Measurements from ENCODE around the gene ATF6B.
"Not testable (repeated sequence)": the region's sequence is repeated elsewhere in the genome, so short reads cannot be mapped to it uniquely, and the experiment has no call there.

The ATF6B gene

DNA sequence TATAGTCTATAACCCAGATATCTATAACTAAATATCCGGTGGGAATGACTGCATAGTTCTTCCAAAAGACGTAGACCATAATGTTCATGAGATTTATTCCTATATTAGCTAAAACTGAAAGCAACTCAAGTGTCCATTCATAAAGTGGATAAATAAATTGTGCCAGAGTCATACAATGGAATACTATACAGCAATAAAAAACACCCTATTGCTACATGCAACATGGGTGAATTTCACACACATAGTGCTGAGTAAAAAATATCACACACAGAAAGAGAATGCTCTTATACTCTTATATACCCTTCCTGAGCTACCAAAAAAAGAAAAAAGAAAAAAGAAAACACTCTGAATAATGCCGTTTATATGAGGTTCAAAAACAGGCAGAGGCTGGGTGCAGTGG lies 25.8 kb downstream of the ATF6B start:
- no peak for DNase-seq

DNA sequence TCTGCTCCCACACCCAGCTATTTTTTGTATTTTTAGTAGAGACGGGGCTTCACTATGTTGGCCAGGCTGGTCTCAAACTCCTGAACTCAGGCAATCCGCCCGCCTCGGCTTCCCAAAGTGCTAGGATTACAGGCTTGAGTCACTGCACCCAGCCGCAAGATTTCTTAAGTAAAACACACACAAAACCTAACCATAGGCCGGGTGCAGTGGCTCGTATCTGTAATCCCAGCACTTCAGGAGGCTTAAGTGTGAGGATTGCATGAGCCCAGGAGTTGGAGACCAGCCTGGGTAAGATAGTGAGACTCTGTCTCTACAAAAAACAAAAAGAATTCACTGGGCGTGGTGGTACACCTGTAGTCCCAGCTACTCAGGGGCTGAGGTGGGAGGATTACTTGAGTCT lies 27.8 kb downstream of the ATF6B start:
- not testable (repeated sequence) for DNase-seq

DNA sequence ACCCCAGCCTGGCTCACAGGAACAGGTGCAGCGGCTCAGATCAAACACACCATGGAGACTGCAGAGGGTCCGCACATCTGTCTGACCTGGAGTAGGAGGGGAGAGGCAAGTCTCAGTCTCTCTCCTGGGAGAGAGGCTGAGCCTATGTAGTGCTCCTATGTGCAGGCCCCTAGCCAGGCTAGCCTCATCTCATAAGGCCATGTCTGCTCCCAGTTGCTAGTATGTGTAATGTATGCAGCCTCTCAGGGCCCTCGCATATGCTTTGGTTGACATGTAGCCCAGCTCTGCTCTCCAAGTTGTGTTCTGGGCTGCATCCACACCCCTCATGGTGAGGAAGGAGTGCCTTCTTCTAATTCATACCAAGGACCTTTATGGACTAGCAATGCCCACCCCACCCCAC lies 30.7 kb downstream of the ATF6B start:
- DNase-seq = no peak

DNA sequence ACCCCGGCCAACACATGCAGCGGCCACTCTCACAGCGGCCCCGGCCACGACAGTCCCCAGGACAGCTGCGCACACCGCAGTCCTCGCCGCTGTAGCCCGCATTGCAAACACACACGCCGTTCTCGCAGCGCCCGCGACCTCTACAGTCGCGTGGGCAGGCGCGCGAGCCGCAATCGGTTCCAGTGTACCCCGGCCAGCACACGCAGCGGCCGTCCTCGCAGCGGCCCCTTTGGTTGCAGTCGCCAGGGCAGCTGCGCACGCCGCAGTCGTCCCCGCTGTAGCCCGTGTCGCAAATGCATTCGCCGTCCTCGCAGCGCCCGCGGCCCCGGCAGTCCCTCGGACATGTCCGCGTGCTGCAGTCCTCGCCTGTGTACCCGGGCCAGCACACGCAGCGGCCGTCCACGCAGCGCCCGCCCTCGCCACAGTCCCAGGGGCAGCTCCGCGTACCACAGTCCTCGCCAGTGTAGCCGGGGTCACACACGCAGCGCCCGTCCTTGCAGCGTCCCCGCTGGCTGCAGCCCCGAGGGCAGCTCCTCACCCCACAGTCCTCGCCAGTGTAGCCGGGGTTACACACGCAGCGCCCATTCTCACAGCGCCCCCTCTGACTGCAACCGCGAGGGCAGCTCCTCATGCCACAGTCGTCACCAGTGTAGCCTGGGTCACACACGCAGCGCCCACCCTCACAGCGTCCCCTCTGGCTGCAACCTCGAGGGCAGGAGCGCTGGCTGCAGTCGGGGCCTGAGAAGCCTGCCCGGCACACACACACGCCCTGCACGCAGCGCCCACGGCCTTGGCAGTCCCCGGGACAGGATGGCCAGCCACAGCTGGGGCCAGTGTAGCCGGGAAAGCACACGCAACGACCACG lies 31.4 kb downstream of the ATF6B start:
- DNase-seq = no peak

DNA sequence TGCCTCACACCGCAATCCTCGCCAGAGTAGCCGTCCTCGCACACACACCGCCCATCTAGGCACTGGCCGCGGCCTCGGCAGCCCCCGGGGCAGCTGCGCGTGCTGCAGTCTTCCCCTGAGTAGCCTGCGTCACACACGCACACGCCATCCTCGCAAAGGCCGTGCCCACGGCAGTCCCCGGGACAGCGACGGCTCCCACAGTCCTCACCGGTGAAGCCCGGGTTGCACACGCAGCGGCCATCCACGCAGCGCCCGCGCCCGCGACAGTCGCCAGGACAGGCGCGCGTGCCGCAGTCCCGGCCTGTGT lies 32.0 kb downstream of the ATF6B start:
- DNase-seq = no peak

DNA sequence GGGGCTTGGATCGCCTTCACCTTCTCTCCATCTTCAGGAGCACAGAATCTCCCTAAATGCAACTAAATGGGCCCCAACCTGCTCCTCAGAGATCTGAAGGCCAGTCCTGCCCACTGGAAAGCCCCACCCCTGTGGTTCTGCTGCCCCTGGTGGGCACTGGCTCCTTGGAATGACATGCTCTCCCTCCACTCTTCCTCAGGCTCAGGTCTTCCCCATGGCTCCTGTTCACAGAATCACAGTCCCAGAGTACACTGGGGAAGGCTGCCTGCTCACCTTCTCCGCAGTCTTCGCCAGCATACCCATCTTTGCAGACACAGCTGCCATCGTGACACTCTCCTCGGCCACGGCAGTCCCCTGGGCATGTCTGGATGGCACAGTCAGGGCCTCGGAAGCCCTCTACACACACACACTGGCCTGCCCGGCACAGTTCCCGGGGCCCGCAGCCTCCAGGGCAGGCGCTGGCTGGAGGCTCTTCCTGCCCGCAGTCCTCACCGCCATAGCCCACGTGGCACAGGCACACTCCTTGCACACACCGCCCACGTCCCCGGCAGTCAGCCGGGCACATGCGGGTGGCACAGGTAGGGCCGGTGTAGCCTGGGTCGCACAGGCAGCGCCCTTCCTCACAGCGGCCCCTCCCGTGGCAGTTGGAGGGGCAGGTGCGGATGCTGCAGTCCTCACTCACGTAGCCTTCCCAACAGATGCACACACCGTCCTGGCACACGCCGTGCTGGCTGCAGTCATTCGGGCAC lies 32.5 kb downstream of the ATF6B start:
- no peak for DNase-seq

DNA sequence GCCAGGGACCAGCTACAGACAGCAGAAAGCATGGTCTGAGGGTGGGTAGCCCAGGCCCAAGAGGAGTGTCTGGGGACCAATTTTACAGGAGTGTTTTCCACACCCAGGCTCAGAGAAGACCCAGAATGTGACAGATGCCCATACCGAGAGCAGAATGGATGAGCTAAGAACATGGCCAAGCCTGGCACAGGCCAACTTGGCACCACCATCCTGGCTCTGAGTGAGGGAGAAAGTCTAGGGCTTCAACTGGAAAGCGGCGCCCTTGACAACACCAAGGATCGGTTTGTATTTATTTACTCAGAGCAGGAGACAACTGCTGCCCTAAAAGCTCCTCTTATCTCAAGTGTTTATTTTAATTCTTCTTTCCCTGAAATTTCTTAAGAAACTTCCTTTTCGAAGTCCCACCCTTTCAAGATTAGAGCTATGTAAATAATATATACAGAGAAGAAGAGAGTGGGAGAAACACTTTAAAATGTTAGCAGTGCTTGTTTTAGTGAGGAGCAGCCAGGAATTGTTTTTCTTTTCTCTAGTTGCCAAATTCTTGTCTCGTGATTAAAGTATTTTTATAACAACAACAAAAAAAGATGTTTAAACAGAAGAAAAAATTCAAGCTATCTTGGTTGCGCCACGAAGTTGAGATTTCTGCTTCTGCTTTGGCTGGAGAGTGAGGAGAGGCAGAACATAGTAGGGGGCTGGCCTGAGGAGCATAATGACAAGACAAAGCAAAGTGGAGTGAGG lies 35.1 kb downstream of the ATF6B start:
- DNase-seq = no peak

DNA sequence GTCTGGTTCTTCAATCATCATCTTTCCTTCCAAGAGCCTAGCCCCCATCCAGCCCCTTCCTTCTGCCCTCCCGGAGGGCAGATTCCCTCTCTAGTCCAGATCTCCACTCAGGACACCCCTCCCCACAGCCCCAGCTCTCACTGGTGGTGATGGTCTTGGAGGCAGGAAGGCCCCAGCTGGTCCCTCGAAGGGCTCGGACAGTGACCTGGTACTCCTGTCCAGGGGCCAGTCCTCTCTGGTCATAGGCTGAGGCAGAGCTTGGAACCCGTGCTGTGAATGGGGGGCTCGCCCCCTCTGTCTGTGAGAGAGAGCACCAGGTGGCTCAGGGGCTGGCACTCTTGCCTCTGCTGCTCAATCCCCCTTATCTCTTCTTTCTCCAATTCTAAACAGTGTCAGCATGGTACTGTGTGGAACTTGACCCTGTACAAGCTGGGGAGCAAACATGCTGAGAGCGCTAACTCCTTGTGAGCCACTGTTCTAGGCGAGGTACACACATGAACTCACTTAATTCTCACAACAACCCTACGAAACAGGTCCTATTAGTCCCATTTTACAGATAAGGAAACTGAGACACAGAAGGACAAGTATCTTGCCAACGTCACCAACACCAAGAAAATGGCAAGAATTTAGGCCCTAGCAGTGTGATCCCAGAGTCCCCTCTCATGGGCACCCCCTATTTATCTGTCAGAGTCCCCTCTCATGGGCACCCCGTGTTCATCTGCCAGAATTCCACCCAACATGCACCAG lies 38.8 kb downstream of the ATF6B start:
- DNase-seq = no peak

DNA sequence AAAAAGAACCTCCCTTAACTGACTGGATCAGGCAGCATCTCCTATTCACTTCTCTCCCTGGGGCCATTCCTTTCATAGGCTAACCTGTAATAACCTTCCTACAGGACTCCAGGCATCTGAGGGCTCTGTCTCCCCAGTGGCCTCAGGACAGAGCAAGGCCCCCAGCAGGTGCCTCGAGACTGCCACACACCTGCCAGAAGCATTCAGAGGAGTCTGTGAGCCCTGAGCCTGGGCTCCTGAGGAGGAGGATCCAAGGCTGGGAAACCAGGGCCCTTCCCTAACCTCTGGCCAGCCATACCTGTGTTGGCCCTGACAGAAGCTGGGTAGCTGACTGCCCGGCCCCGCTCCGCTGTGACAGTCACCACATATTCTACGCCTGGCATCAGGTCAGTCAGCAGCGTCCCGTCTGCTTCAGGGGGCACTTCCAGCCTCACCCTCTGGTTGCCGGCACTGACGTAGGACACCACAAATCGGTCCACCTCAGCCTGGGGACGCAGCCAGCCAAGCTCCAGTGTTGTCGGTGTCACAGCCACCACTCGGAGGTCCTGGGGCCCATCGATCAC lies 39.5 kb downstream of the ATF6B start:
- no peak for DNase-seq

DNA sequence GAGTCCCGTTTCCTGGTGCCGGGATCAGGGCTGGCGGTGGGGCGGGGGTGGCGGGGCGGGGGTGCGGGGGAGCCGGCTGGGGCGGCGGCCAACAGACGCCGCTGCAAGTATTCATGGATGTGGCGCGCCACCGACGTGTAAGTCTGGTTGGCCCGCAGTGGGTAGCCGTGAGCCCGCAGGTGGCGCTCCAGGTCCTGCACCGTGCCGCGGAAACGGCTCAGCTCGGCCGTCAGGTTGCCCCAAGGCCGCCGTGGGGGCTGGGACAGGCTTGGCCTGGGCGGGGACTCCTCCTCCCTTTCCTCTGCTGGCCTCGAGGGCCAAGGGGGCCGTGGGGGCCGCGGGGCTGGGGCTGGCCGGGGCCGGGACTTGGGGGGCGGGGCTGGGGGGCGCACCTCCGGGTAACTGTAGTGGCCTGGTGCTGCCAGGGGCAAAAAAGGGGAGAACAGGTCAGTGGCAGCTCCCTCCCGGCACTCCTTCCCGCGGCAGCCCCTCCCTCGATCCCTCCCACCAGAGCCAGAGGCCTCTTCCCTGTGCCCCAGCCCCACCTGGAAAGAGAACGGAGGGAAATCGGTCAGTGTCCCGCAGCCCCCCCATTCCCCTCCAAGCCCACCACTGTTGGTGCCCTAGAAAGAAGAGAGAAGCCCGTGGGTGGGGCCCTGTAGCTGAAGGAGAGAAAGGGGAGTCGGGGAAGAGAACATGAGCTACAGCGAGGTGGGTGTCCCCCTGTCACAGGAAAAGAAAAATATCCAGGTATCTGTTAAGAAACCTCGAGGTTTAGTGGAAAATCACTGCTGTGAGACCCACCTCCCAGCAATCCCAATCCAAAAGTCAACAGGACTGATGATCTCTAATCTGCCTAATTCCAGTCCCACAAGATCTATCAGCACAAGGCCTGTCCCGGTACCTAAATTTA lies 40.2 kb downstream of the ATF6B start:
- peak; percentile 9 to 23 for DNase-seq

DNA sequence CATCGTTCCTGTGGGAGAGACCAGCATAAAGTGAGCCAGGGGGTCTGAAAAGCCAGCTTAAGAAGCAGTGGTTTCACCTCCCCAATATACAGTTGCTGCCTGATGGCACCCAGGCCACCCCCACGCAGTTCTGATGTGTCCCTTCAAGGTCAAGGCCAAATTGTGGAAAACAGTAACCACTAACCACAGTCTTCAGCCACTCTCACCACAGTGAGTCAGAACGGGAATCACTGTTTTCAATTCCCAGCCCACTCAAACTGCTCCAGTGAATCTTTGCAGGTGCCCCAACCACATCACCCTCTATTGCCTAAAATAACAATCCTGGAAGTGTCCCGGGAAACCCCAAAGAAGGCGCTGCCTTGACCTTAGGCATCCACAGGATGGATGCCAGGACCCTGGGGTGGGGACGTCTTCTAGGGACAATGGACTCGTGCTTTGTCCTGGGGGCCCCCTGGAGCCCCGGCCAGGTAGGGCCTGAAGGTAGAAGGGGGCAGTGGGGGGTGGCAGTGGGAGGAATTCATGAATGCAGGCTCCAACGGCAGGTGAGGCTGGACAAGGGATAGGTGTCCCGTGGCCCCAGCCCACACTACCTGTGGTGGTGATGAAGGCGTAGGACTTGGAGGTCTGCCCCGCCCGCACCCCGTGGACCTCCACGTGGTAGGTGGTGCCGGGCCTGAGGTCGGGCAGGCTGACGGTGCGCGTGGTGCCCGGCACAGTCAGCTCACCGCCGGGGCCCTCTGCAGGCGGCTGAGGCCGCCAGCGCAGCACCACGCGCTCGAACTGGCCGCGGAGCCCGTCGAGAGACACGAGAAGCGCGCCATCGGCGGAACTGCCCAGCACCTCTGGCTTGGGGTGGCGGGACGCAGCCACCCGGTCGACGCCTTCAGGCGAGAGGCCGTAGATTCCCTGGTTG lies 41.1 kb downstream of the ATF6B start:
- DNase-seq = peak; percentile 29 to 62

DNA sequence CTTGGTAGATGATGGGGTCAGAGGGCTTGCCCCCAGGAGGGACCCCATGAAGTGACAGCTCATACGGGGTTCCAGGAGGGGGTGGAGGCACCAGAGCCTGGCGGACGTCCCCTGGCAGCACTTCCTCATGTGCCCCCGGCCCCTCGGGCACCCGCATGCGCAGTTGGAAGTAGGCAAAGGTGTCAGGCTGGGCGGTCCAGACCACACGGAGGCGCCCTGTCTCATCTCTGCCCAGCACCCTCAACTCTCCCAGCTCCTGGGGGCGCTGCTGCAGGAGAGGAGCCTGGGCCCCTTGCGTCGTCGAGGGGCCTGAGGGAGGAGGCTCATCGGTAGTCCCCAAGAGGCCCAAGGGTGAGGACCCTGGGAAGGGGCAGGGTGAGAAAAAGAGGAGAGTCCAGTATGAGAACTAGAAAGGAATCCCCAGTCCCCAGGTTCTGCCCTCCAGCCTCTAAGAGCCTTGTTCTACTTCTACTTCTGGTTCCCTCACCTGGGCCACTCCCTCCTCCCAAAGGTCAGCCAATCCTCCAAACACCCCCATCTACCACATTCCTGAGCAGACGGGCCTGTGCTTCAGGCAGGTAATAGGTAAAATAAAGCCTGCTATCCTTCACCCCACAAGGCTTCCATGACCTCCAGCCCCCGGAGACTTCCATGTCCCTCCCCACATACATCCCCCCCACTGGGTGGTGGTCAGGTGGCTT lies 42.1 kb downstream of the ATF6B start:
- no peak for DNase-seq

DNA sequence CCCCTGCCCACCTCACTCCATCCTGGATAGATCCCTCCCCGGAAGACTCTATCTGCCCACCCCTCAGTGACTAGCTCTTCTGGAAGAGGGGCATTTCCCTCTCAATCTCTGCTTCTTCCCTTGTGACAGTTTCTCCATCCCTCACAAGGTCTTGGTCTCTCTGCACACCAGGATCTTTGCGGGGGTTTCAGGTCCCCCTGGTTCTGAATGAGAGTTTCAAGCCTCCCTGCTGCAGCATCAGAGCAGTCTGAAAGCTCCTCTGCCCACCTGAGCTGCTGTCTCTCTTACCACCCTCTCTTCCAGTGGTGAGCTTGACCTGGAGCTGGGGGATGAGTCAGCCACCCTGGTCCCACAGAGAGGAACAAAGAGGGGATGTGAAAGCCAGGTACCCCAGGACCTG lies 43.3 kb downstream of the ATF6B start:
- DNase-seq = no peak

DNA sequence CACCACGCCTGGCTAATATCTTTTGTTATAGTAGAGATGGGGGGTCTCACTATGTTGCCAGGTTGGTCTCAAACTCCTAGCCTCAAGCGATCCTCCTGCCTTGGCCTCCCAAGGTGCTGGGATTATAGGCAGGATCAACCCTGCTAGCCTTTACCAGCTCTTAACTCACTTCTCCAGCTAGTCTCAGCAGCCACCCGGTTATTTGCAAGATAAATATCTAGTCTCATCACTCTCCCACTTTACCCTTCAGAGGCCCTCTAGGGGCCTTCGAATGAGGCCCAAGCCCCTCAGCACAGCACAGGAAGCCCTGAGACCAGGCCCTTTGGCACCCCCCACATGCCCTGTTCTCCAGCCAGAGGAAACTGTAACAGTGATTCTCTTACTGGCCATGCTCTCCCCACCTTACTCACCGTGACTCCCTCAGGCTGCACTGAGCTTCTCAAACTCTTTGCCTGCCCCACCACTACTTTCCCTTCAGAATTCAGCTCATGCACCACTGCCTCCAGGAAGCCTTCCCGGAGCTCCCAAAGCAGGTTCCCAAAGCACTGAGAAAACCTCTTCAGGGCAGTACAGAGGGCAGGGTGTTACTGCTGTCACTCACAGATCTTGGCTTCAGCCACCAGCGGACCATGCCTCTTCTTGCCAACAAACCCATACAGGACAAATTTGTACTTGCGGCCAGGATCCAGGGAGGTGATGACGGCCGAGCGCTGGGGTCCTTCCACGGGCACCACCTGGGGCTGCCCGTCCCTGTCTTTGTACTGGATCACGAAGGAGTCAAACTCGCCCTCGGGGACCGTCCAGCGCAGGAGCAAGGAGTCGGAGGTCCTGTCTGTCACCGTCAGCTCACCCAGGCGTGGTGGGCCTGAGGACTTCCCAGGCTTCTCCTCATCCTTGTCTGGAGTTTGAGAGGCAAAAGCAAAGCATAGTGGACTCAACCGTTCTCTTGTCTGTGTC lies 44.0 kb downstream of the ATF6B start:
- no peak for DNase-seq

DNA sequence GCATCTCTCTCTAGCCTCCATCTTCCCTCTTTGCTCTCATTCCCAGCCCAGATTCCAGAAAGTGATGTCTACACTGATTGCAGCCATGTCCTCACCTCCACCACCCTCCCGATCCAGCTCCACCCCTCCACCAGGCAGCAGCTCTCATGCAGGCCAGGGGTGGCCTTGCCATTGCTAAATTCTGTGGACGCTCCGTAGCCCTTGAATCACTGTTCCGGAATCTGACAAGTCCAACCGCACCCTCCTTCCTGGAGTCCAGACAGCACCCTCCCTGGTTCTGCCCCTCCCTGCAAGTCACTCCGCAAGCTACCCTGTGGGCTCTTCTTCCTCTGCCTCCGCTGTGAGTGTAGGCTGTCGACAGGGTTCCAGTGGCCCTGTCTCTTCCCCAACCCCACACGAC lies 45.1 kb downstream of the ATF6B start:
- DNase-seq = no peak

DNA sequence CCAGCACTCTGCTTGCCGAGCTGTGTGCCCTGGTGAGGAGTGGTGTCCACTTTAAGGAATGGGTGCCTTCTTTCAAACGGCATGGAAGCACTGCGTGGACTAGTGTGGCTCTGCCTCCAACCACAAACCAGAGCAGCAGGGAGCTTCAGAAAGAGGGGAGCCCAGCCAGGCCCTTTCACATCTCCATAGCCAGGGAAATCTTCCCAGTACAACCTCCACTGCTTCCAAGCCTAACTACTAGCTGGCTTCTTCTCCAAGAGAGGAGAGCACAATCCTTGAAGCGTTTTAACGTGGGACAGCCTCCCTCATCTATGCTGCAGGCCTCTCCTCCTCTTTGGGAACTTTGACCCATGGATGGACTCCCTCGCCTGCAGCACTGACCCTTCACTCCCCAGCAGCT lies 45.6 kb downstream of the ATF6B start:
- DNase-seq = no peak

DNA sequence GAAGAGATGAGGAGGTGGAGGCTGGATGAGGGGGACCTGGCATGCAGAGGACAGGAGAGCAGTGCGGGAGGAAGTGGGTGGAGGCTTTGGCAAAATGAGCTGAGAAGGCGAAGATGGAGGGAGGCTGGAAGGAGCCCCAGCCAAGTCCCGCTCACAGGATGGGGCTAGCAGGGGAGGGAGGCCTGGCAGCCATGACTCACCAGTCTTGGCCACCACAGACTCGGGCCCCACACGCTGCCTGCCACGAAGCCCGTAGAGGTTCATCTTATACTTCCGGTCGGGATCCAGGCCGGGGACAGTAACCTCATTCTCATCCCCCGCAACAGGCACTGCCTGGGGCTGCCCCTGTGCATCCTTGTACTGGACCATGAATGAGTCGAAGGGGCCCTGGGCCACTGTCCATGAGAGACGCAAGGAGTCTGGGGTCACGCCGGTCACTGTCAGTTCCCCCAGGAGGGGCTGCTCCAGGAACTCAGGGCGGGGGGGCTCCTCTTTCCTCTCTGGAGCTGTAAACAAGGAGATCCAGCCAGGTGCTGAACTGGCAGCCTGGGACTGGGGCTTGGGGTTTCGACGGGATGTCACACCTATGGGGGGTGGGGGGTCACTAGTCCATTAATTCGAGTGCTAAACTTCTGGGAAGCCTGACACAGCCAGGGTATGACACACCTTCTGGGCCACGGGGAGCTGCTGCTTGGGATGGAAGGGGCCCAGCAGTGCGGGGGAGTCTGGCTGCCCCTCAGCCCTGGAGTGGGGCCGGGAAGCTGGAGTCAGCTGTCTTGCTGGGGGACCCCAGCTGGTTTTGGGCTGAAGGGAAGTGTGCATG lies 46.7 kb downstream of the ATF6B start:
- no peak for DNase-seq

Measured in inflammatory macrophage treated with lipopolysaccharide for 1 hour (primary cell).